Stimulated activated effector memory CD8-positive, alpha-beta T cell treated with anti-CD3 and anti-CD28 coated beads, Interleukin-12 subunit alpha, Interleukin-12 subunit beta, amount 100 ng/mL, for 72 hours (primary cell): ENCODE measurements around the gene MFSD2A.
"Not testable (repeated sequence)": the region's sequence is repeated elsewhere in the genome, so short reads cannot be mapped to it uniquely, and the experiment has no call there.

Experiments
- ATAC-seq: fragments of 150-1000 bp; cut with Tn5 transposase; 2 replicates; pipeline ENCODE4 v1.10.0; 2021
- DNase-seq, 2 donors: peaks; one replicate each; pipeline ENCODE4 v3.0.0; 2021 to 2022; ENCODE audit warnings: low spot score in 2 of 2
- H3K27ac Mint-ChIP-seq: one replicate; pipeline ENCODE4 v1.8.0; 2022; ENCODE audit warnings: mild to moderate bottlenecking, mixed read lengths
- H3K36me3 Mint-ChIP-seq: one replicate; pipeline ENCODE4 v1.8.0; 2022; ENCODE audit warnings: mild to moderate bottlenecking, mixed read lengths
- H3K4me1 Mint-ChIP-seq: one replicate; pipeline ENCODE4 v1.8.0; 2022; ENCODE audit warnings: mixed read lengths
- H3K4me3 Mint-ChIP-seq: one replicate; pipeline ENCODE4 v1.8.0; 2022; ENCODE audit warnings: mild to moderate bottlenecking, mixed read lengths
- H3K9me3 Mint-ChIP-seq: one replicate; pipeline ENCODE4 v1.8.0; 2022; ENCODE audit warnings: mixed read lengths

Gene MFSD2A

DNA sequence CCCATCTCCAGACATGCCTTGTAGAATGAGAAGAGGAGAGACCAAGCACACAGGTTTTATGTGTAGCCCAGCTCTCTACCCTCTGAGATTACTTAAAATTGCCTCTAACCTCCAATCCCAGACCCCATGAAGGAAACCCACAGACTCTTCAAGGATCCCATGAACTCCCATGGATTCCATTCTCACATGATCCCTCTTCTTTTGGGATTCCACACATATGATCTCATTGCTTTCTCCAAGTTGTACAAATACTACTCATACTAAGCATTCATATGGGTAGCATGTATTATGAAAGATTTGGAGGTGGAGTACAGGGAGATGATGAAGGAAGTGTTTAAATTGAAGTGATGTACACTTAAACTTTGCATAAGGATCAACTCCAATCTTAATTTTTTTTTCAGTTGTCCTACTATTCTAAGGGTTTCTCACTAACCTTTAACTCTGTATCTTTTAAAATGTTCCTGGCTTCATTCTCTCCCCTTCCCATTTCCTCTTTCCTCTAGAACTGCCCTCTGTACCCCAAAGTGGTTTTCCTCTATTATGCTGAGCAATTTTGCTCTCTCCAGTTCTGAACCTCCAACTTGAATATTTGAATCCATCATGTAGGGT lies 41.6 kb downstream of the MFSD2A start:
- Mint-ChIP-seq H3K9me3 (no peaks in the 10 kb centered on the region), H3K4me1 (peaks cover 23% of the 10 kb centered on the region), H3K4me3 (no peak overlapping the region), H3K36me3 (no peaks in the 10 kb centered on the region), H3K27ac (no peak overlapping the region)
- DNase-seq: no peak
- peak; percentile 37 for ATAC-seq

DNA sequence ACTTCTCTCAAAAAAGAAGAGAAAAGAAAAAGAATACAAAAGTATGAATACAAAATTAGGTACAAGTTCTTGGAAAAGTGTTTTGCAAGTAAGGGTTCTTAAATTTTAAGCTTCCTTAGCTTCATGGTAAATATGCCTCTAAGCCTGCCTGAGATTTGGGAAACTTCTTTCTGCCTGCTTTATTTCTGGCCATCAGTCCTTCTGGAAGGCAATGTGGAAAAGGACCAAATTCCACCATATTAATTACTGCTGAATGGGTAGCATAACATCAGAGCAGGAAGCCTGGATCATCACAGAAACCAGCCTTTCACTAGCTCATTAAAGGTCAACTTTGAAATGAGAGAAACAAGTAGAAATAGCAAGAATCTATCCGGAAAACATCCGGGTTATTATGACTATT lies 46.5 kb downstream of the MFSD2A start:
- peaks cover 18% of the 10 kb centered on the region for H3K4me1 Mint-ChIP-seq
- H3K27ac Mint-ChIP-seq: peak overlapping the region; percentile 0
- no peak for ATAC-seq
- peaks cover 2% of the 10 kb centered on the region for H3K9me3 Mint-ChIP-seq
- H3K36me3 Mint-ChIP-seq: no peaks in the 10 kb centered on the region
- no peak for DNase-seq
- no peak overlapping the region for H3K4me3 Mint-ChIP-seq

DNA sequence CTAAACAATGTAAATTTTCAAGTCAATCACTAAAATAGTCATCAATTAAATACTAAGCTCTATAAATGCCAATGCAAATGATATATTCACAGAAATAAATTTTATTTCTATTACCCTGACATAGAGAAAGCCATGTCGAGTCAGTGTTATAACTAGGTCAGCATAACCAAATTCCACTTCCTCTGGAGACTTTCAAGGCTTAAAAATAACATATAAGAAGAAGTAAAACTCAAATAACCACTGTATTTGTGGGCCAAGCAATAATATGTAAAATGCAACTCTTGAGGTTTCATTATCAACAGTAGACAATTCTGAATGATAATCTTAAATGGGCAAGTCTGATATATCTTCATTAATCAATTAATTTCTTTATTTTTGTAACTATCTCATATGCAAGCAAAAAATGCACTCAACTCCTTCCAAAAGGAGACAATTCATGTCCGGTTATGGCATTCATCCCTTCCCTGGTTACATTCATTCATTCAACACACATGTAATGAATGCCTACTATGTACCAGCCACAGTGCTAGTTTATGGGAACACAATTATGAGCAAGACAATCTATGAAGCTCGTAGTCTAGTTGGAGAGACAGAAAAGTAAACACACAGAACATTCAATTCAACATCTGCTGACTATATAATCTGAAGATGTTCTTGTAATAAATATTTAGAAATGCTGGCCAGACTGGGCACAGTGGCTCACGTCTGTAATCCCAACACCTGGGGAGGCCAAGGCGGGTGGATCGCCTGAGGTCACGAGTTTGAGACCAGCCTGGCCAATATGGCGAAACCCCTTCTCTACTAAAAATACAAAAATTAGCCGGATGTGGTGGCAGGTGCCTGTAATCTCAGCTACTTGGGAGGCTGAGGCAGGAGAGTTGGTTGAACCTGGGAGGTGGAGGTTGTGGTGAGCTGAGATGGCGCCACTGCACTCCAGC lies 48.5 kb downstream of the MFSD2A start:
- H3K4me1 Mint-ChIP-seq: peaks cover 12% of the 10 kb centered on the region
- H3K27ac Mint-ChIP-seq: peak overlapping the region; percentile 13
- H3K9me3 Mint-ChIP-seq: peaks cover 2% of the 10 kb centered on the region
- H3K4me3 Mint-ChIP-seq: no peak overlapping the region
- no peaks in the 10 kb centered on the region for H3K36me3 Mint-ChIP-seq
- ATAC-seq: no peak
- DNase-seq: no peak

DNA sequence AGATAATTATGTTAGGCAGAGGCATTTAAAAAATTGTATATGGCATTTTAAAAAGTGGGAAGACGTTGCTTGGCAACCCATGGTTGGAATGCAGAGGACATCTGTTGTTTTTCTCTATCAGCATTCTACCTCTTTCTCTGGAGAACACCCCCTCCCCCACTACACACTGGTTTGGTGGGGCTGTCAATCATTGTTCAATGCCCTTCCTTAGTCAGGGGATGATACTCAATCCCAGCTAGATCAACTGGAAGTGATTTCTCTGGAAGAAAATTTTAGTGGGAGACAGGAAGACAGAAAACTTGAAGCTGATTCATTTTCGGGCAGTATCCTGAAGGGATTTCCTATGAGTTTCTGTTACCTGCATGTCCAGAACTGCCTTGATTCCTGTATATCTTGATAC lies 49.9 kb downstream of the MFSD2A start:
- Mint-ChIP-seq H3K36me3 (no peaks in the 10 kb centered on the region), H3K4me1 (peaks cover 12% of the 10 kb centered on the region), H3K9me3 (peaks cover 2% of the 10 kb centered on the region), H3K27ac (no peak overlapping the region), H3K4me3 (no peak overlapping the region)
- ATAC-seq (no peak), DNase-seq (no peak)

DNA sequence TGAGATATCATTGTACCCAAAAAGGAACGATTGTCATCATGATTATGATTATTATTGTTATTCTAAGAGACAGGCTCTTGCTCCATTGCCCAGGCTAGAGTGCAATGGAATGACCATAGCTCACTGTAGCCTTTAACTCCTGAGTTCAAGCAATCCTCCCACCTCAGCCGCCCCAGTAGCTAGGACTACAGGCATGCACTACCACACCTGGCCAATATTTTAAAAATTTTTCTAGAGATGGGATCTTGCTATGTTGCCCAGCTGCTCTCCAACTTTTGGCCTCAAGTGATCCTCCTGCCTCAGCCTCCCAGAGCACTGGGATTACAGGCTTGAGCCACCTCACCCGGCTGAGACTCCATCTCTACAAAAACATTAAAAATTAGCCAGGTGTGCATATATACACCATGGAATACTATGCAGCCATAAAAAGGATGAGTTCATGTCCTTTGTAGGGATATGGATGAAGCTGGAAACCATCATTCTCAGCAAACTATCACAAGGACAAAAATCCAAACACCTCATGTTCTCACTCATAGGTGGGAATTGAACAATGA lies 52.6 kb downstream of the MFSD2A start:
- not testable (repeated sequence) for ATAC-seq, H3K4me1 Mint-ChIP-seq, DNase-seq, H3K4me3 Mint-ChIP-seq, H3K27ac Mint-ChIP-seq, H3K9me3 Mint-ChIP-seq, H3K36me3 Mint-ChIP-seq

DNA sequence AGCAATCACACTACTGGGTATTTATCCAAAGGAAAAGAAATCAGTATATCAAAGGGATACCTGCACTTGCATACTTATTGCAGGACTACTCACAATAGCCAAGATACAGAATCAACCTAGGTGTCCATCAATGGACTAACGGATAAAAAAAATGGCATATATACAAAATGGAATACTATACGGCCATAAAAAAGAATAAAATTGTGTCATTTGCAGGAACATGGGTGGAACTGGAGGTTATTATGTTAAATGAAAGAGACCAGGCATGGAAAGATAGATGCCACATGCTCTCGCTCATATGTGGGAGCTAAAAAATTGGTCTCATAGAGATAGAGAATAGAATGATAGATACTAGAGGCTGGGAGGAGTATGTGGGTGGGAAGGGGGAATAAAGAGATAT lies 56.3 kb downstream of the MFSD2A start:
- ATAC-seq (no peak), DNase-seq (no peak)
- Mint-ChIP-seq H3K4me3 (no peak overlapping the region), H3K36me3 (no peaks in the 10 kb centered on the region), H3K4me1 (peaks cover 6% of the 10 kb centered on the region), H3K9me3 (peaks cover 2% of the 10 kb centered on the region), H3K27ac (no peak overlapping the region)

DNA sequence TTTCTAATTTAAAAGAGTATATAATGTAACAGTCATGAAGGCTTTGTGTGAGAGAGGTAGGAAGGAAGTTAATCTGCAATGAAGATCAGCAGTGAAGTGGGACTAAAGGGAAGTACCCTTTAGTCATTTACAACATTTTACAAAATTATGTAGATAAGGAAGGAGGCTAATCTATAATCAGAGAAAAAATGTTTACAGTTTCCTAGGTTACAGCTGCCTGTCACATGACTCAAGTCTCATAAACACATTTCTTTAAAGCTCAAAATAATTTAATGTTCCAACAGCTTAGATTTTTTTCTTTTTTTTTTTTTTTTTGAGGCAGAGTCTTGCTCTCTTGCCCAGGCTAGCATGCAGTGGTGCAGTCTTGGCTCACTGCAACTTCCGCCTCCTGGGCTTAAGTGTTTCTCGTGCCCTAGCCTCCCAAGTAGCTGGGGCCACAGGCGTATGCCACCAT lies 59.3 kb downstream of the MFSD2A start:
- no peak overlapping the region for H3K27ac Mint-ChIP-seq
- peak; percentile 64 for ATAC-seq
- H3K4me3 Mint-ChIP-seq: no peak overlapping the region

DNA sequence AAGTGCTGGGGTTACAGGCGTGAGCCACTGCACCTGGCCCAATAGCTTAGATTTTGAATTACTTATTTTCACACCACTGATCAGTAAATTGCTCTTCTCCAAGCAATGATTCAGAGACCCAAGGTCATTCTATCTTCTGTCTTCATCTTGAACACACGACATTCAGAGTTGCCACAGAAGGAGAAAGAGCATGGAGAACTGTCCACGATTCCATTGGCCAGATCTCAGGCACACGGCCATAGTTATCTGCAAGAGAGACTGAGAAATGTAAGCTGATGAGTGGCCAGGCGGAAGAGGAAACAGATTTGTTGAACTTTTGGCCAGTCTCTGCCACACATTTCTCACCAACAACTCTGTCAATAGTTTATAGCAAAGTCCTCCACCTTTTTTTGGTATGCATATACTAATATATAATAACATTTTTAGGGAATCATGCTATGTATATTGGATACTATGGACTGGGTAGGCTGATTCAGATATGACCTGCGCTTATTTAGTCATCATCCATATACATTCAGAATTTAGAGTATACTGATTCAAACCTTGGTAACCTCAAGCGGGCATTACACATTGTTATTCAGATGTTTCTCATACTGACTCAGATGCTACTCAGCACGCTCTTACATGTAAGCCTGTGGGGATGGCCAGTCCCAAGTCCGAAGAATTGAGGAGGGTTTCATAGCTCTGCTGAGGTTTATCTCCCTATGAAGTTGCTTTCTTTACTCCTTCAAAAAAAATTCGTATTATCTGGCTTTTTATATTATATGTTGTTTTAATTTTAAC lies 60.1 kb downstream of the MFSD2A start:
- peaks cover 1% of the 10 kb centered on the region for H3K36me3 Mint-ChIP-seq
- ATAC-seq (peak; percentile 100), DNase-seq (peak in 1 of 2 donors; percentile 54)
- no peak overlapping the region for H3K27ac Mint-ChIP-seq
- peaks cover 6% of the 10 kb centered on the region for H3K4me1 Mint-ChIP-seq
- no peak overlapping the region for H3K4me3 Mint-ChIP-seq
- no peaks in the 10 kb centered on the region for H3K9me3 Mint-ChIP-seq

More for the DNA sequence above, 59.3 kb downstream of the MFSD2A start:
- DNase-seq: no peak
- peaks cover 6% of the 10 kb centered on the region for H3K4me1 Mint-ChIP-seq
- no peaks in the 10 kb centered on the region for H3K36me3 Mint-ChIP-seq
- no peaks in the 10 kb centered on the region for H3K9me3 Mint-ChIP-seq

DNA sequence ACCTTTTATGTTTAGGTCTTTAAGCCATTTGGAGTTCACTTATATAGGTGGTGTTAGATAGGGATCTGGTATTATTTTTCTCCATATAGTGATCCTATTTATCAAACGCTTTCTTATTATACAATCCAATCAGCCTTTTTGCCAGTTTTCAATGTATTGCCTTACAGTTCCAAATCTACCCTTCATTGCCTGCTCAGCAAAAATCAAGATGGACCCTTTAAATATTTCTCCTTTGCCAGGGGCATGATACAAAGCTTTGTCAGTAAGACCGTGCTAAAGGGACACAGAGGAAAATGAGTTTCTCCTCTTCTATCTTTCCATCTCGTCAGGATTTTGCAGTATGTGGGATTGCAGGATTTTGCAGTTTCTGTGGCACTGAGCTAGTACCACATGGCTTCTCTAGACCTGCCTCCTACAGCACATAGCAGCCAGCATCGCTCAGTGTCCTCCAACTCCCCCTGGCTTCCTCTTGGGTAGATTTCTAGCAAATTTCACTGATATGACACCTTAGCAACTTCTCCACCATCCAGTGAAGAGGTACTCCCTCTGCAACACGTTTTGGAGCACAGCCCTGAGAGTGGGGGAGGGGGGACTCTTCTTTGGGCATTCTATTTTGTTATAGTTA lies 63.1 kb downstream of the MFSD2A start:
- Mint-ChIP-seq H3K4me1 (peaks cover 6% of the 10 kb centered on the region), H3K9me3 (peaks cover under 1% of the 10 kb centered on the region)
- ATAC-seq: no peak

More for the DNA sequence above, 63.1 kb downstream of the MFSD2A start:
- no peak for DNase-seq
- Mint-ChIP-seq H3K4me3 (no peak overlapping the region), H3K36me3 (peaks cover 5% of the 10 kb centered on the region), H3K27ac (no peak overlapping the region)
